Stimulated activated CD4-positive, alpha-beta T cell treated with anti-CD3 and anti-CD28 coated beads, Interleukin-4, amount 100 ng/mL, for 1 hour (primary cell): Measurements from ENCODE around the gene GTPBP8.

Source experiments
- DNase-seq: peaks from one replicate; pipeline ENCODE4 v3.0.0-alpha.2; 2020

Gene GTPBP8

GRCh38 chr3:112990672-112991602 is at the start of gene GTPBP8:
TSS of gene GTPBP8 (plus strand) at chr3:112990984. CDS start at chr3:112991000, 16 bp downstream.
- DNase-seq, result peak; percentile 87

DNA sequence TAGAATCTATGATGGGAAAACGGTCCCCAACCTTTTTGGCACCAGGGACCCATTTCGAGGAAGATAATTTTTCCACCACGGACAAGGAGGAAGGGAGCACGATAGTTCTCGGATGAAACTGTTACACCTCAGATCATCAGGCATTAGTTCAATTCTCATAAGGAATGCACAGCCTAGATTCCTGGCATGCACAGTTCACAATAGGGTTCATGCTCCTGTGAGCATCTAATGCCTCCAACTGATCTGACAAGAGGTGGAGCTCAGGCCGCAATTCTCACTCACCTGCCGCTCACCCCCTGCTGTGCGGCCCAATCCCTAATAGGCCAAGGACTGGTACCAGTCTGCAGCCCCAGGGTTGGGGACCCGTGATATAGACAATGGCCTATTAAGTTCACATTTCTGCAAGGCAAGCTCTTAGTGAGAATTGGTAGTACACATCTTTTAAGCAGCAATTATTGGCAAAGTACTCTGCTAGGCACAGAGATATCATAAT is 42.4 kb upstream of the GTPBP8 start:
- no peak for DNase-seq

DNA sequence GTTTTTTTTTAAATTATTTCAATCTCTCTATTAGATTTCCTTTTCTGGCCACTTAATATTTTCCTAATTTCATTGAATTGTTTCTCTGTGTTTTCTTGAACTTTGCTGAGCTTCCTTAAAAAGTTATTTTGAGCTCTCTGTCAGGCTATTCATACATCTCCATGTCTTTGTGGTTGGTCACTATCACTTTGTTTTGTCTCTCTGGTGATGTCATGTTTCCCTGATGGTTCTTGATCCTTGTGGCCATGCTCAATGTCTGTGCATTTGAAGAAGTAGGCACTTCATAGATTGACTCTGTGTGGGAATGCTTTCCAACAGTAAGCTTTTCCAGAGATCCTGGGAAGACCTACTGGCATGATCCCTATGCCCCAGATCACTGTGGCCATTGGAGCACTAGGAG is 34.4 kb upstream of the GTPBP8 start:
- DNase-seq, result no peak

- no peak for DNase-seq
These were observed 31.8 kb upstream of the GTPBP8 start for GRCh38 chr3:112958811-112959560.

DNA sequence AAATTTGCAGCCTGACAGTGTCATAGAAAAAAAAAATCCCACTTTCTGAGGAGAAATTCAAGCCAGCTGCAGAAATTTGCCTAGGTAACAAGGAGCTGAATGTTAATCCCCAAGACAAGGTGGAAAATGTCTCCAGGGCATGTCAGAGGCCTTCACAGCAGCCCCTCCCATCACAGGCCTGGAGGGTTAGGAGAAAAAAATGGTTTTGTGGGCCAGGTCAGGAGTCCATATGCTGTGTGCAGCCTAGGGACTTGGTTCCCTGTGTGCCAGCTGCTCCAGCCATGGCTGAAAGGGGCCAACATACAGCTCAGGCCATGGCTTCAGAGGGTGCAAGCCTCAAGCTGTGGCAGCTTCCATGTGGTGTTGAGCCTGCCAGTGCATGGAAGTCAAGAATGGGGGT is 27.1 kb upstream of the GTPBP8 start:
- DNase-seq, result no peak

DNA sequence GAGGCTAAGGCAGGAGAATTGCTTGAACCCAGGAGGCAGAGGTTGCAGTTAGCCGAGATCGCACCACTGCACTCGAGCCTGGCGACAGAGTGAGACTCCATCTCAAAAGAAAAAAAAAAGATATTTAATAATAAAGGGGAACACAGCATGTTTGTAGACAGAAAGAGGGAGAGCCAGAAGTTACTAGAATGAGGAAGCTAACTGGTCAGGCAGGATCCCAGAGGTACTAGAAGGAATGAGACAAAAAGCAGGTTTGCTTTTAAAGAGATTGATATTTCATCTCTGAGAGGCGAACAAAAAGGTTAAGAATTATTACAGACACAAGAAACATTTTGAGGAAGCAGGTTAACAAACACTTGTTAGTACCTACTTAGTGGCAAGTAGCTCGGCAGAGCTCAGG is 25.1 kb upstream of the GTPBP8 start:
- DNase-seq, result no peak

GRCh38 chr3:112966633-112967032 is 24.2 kb upstream of the GTPBP8 start:
- no peak for DNase-seq

GRCh38 chr3:112967425-112967824 is 23.4 kb upstream of the GTPBP8 start:
- no peak for DNase-seq

DNA sequence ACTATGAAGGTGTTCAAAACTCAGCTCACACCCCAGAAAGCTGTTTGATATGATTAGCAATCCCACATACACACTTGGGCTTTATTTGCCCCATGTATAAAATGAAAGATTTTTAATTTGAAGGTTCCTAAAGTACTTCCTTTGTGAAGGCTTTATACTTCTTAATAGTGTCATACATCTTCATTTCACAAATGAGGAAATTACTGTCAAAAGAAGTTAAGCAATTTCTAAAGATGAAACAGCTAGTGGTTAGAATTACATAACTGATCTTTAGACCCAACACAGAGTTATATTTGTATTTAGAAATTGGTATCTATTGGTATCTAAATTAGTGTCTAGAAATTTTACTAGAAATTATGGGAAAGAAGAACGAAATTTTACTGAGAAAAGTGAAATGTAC is 23.0 kb upstream of the GTPBP8 start:
- DNase-seq, result no peak

DNA sequence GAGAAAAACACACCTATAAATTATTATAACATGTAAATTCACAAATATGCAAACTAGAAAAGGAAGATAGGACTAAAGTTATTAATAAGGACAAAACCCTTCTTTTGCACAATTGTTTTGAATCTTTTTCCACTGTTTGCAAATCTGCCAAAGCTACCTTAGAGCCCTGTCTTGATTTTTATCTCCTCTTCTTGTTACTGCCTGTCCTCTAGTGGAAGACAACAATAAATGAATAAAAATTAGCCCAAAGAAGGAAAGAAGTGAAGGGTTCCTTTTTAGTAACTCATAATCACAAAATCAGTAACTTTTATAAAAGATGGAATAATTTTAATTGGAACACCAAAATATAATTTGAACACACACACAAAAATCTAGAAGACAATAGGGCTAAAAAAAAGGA is 18.6 kb upstream of the GTPBP8 start:
- no peak for DNase-seq

DNA sequence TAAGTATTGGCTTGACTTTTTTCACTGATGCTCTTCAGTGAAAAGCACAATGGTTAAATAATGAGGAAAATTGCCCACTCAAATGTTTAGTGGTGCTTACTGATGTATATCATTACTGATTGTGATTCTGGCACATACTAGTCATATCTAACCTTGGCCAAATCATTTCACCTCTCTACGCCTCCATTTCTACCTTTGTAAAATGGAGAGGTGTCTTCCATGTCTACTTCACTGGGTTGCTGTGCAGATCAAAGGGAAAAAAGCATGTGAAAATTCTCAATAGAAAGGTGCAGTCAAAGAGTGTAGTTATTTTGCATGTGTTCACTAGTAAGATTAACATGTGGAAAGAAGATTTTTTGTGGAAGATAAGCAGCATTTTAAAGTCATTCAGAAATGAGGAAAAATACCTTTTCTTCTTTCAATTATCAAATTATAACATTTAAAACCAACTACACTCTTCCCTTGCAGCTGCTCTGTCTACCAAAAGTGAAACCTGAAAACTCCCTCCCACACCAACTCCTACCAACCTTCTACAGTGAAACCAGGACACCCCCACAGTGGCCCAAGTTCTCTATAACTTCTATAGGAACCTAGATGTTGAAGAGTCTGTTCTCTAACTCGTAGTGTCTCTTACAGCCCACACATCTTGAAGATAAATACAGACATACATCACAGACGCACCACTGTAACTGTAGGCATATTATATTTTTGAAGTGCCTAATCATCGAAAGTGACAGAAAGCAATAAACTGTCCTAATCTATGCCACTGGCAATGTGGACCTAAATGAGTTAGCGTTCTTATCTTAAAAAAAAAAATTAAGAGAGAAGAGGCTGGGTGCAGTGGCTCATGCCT is 17.2 kb upstream of the GTPBP8 start:
- DNase-seq, result peak; percentile 48

DNA sequence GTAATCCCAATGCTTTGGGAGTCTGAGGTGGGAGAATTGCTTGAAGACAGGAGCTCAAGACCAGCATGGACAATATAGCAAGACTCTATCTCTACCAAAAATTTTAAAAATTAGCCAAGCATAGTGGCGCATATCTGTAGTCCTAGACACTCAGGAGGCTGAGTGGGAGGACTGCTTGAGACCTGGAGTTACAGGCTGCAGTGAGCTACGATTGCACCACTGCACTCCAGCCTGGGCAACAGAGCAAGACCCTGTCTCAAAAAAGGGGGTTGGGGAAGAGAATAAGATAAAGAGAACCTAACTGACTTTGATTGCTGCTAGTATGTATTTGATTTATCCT is 16.6 kb upstream of the GTPBP8 start:
- no peak for DNase-seq

DNA sequence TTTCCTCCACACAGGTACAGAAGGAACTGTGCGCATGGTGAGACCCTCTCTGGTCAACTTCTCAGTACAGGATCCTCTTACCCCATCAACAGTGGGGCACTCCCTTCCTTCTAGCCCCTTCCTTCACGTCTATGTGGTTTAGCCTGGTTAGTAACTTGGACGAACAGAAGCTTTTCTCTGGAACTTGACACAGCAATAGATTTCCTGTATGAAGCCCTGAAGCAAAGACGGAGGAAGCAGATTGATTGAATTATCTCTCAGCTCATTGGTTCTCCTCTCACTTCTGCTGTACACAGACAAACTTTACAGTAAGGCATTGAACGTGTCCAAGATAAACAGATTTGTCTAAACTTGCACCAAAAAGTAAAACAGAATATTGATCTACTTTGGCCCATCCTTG is 15.9 kb upstream of the GTPBP8 start, which contains the start of gene CD200R1:
CD200R1 (minus strand) TSS at position 210 of the 400 bp plus-strand sequence. CDS start 246 bp downstream, outside the sequence.
- DNase-seq, result no peak

DNA sequence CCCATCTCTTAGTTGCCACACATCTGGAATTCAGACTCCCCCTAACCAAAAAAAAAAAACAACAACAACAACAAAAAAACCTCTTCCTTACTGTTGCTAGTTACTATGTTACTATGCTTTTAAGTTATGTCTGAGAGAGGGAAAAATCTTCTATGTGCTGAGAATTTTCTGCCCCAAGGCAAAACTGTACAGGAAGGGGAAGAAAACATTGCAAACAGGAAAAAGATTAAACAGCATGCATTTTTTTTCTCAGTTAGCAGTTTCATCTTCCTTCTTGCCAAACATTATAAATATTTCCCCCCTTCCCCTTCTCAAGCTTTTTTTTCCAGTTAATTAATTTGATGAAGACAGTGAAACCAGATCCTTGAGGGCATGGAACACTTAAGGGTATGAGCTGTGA is 14.8 kb upstream of the GTPBP8 start:
- no peak for DNase-seq

GRCh38 chr3:112976953-112977352 is 13.8 kb upstream of the GTPBP8 start:
- DNase-seq, result no peak

DNA sequence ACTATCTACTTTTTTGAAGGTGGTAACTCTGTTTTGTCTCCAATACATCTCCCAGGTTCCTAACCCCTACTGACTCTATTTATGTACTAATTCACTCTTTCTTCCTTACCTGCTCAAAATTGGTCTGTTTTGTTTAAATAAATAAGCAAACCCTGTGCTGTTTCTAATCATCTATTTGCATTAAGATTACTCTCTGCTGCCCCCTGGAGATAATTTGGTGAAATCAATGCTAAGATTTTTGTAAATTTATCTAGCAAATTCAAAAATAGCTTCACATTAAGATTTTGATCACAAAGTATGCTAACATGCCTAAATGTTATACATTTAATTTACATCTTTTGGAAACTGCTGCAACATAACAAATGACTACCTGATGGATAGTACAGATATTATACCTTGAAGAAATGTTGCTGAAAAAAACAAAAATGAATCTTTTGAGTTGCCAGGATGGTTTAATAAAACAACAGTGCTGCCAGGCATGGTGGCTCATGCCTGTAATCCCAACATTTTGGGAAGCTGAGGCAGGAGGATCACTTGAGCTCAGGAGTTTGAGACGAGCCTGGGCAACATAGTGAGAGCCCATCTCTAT is 11.4 kb upstream of the GTPBP8 start:
- no peak for DNase-seq

- no peak for DNase-seq
These were observed 10.7 kb upstream of the GTPBP8 start for GRCh38 chr3:112980080-112980479.

- DNase-seq, result no peak
These were observed 8.1 kb upstream of the GTPBP8 start for GRCh38 chr3:112982710-112983109.

GRCh38 chr3:112984485-112984884 is 6.3 kb upstream of the GTPBP8 start:
- DNase-seq, result no peak

GRCh38 chr3:112987710-112988334 is 3.0 kb upstream of the GTPBP8 start:
- DNase-seq, result no peak

GRCh38 chr3:112995800-112996199 is 5.0 kb downstream of the GTPBP8 start:
- DNase-seq, result no peak

- DNase-seq, result no peak
These were observed 9.9 kb downstream of the GTPBP8 start for GRCh38 chr3:113000691-113001090.
